Stimulated activated CD8-positive, alpha-beta memory T cell treated with anti-CD3 and anti-CD28 coated beads, Interleukin-12 subunit alpha, Interleukin-12 subunit beta, amount 100 ng/mL, for 4 hours (primary cell): ENCODE results near the gene HEBP1.

Source experiments
- DNase-seq: peaks from one replicate; pipeline ENCODE4 v3.0.0-alpha.2; 2020; ENCODE audit warnings: low read depth

The HEBP1 gene

DNA sequence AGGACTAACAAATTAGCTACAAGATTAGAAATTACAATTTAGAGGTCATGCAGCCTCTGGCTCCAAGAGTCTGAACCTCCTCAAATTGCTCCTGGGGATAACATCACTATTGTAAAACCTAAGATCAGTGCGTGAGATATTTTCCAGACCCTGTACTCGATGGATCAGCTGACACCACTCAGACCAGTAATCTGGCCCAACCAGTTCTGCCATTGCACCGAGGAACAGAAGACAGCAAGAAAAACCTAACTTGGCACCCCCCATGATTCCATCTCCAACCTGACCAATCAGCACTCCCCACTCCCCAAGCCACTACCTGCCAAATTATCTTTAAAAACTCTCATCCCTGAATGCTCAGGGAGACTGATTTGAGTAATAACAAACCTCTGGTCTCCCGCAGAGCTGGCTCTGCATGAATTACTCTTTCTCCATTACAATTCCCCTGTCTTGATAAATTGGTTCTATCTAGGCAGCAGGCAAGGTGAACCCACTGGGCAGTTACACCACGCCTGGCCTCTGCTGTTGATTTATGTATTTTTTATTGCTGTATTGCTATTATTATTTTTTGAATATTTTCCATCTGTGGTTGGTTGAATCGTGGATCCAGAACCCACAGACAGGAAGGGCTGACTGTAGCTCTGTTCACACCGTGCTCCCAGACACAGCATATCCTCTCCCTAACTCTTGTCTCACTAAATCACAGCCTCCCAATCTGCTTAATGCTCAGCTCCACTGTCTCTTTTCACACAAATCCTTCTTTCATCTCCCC is 9.2 kb downstream of the HEBP1 start:
- no peak for DNase-seq

DNA sequence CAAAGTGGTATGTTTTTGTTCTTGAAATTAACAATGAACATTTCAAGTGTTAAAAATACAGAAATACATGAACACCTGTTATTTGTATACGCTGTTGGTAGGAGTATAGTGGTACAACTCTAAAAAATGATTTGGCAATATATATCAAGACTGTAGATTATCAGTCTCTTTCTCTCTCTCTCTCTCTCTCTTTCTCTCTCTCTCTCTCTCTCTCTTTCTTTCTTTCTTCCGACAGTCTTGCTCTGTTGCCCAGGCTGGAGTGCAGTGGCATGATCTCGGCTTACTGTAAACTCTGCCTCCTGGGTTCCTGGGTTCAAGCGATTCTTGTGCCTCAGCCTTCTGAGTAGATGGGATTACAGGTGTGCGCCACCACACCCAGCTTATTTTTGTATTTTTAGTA is 12.6 kb downstream of the HEBP1 start:
- no peak for DNase-seq

DNA sequence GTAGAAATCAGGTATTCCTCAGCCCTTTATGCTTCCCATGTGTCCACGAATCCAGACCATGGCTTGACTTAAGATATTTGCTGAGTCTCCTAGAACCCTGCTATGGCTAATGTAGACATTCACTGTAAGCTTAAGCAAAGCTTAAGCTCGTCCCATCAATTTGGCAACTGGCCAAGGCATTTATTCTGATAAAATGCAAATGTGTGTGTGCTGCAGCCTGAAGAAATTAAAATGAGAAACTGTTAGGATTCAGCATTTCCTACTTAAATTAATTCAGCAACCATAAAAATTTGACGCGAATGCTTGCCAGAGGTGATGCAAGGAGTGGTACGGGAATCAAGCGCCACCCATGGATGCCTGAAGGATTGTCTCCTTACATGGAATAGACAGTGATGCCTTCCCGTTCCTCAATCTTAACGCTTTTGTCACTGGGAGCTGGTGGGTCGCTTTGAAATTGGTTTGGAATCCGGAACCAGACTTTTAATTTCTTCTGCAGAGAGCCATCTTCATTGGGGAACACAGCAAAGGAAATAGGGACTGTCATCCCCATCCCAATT is 13.2 kb downstream of the HEBP1 start:
- DNase-seq, result no peak

DNA sequence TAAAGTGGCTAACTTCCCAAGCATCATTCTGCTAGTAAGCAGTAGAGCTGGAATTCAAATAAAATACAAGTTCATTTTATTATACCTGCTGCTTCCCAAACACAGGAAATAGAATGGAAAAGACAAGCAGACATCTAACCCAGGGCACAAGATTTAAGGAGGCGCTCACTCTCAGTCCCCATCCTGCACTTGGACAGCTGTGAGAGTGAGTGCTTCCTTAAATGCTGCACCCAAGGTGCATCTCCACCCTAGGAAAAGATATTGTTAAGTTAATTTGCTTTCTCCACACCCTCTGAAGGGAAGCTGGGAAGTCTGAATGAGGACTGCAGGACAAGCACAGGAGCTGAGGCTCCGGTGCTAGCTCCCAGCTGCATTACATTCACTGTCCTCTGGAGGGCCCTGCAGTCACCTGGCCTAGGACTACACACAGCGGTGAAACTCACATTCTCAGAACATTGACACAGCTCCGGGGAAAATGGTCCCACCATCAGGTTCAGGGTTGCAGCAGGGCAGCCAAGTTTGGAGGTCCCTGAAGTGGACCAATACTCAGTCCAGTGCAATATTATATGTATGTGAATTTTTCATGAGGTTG is 14.2 kb downstream of the HEBP1 start:
- no peak for DNase-seq

DNA sequence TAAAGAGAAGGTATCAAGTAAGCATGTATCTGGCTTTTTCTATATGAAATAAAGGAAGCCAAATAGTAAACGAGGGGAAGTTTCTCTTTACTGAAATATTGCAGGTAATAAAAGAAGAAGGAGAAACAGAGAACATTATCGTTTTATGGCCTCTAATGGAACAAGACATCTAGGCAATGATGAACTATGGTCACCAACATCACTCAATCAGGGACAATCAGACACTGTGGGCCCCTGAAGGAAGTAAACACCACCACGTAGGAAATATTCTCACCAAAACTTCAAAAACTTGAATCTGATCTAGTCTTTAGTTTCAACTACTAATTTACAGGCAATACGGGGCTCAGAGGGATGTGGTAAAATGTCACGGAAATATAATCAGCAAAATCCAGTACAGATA is 15.9 kb downstream of the HEBP1 start:
- no peak for DNase-seq

DNA sequence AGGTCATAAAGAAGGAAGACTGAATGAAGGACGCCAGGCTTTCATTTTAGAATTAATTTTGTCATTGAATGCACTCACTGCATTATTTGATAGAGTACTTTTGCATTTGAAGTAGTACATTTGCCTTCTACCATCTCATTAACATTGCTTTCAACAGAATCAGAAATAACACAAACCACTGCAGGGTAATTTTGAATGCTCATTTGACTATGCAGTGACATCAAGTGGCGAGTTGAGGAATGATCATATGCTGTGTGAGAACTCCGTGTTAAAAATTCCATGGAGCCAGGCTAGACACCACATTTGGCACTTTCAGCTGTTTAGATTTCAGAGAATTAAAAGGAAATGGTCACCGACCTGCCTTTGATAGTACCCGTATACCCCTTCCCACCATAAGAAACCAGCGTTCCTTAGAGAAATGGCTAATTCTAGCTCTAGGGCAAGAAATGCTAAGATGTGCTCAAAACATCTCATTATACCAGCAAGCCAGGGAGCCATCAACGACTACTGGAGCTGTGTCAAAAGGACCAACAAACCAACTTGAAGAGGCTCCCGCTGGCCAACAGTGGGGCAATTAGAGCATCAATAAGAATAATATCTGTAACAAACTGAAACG is 16.5 kb downstream of the HEBP1 start:
- DNase-seq, result no peak

DNA sequence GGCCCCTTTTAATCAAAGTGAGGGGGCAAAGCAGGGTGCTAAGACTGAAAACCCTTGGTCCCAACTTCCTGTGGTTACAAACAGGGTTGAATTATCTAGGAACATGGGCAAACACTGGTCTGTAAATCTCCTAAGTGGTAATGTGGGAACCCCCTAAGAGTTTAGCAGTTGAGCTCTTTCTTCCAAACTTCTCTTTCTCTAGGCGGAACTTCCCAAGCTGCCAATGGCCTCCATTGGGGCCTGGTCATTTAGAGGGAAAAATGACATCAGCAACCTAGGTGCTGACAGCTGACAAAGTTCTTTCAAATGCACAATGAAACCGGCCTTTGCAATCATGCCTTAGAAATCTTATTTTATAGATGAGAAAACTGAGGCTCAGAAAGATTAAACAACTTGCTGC is 17.7 kb downstream of the HEBP1 start:
- DNase-seq, result no peak

DNA sequence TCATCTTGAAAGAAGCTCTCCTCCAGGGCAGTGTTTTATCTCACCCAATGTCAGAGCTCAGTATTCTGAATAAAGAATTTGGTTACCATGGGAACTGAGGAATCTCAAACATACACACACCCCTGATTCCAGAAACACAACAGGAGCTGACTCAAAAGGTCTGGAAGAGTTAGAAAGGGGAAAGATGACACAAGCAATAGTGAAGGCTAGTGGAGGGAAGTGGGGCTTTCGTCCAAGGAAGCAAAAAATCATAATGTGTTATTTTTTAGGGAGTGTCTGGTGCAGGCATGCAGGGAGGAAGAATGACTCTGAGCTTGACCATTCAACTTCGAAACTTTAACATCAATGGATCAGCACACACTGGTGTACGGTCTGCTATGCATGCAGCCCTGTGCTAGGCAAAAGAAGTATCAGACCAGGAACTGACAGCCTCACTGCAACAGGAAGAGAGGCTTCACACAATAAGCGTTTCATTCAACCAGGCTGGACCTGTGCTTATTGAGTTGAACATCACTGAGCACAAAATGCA is 20.3 kb downstream of the HEBP1 start:
- DNase-seq, result no peak

DNA sequence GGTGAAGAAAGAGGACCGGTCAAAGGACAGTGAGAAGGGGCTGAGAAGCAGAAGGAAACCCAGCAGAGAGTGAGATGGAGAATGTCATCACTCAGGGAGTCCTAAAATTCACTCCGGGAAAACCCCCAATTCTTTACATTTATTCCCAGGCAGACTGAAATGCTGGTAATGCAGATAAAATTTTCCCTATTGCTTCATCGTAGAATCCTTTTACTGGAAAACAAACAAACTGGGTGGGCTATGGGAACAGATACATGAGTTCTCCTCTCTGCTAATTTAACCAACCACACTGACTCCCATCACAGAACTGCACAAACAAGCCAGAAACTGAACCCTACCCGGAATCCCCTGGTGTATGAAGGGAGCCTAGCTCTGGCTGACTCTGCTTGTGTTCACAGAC is 20.9 kb downstream of the HEBP1 start:
- no peak for DNase-seq

DNA sequence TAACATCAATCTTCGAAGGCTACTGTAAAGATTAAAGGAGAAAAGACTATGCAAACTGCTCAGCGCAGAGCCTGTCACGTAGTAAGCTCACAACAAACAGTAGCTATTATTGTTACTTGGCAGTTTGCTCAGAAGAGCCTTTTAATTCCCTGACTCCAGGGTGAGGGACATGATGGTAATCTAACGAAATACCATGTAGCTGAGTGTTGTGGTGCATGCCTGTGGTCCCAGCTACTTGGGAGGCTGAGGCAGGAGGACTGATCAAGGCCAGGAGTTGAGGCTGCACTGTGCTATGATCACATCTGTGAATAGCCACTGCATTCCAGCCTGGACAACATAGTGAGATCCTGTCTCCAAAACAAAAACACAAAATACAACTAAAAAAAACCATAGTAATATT is 22.8 kb downstream of the HEBP1 start:
- no peak for DNase-seq

DNA sequence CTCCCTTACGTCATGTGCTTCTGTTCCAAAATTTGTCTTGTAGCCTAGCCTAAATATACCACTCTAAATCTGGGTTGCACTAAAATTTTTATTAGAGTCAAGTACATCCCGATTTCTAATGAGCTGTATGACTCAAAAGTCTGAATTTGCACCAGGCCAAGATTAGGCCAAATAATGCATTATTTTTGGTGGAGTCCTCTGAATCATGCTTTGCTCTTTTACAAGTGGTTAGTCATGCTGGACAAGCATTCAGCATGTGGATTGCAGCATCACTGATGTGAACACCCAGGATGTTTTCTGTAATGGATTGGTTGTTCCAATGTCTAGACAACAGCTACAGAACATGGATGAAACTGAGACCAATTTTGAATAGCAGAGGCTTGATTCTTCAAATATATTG is 23.7 kb downstream of the HEBP1 start:
- no peak for DNase-seq

DNA sequence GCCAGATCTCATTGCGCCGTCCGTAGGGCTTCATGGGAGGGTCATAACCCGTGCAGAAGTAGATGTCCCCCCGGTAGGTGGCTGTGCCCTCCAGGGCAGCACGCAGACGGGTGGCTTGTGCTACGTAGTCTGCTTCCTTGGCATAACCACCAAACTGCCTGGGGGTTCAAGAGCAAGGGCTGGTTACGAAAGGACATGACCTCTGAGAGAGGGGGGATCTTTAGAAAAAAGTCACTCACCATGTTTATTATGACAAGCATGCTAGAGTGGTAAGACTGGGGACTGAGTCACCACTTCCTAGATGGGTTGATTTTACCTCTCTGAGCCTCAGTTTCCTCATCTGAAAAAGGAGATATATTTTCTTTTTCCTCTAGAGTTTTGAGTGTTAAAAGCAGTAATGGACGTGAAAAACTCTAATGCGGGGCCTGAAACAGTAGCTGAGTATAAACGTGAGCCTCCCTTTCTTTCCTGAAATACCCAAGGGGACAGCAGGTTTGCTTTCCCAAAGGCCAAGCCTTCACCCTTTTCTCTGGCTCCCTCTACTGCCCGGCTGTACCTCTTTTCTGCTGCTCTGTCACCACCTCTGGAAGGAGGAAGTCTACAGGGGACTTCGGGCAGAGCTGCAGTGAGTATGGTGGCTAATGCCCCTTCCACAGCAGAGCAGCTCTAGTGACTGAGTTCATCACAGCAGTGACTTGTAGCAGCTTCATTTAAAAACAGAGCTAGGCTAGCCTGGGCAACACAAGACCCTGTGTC is 24.6 kb downstream of the HEBP1 start:
- no peak for DNase-seq

DNA sequence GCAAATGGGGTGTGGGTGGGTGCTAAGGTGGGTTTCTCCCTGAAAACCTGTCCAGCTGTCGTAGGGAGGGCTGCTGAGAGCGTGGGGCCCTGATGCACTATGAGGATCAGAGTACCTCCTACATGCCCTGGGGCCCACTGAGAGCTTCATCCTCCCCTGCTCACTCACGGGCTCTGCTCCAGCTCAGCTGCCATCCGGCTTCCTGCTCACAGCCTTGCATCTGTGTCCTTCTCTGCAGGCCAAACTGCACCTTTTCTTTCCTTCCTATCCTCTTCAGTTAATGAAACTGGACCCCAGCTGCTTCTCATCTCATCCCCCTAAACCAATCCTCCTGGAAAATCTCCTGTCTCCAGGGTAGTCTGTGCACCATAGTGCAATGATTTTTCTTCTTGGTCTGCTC is 25.9 kb downstream of the HEBP1 start:
- no peak for DNase-seq

DNA sequence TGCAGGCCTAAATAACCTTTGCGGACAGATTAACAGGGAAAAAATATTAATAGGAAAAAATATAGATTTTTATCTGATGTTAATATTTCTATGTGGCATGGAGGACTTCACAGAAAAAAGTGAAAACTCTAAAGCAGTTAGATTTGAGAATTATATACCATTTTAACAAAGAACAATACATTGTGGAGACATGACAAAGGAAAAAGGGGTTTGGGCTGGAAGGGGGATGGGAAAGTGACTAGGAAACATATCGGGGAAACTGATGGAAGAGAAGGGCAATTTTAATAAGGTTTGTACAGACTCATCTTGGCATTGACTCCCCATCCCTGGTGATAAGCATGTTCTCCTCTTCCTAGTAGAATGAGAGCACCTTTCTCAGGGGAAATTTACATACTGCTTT is 27.0 kb downstream of the HEBP1 start:
- no peak for DNase-seq

DNA sequence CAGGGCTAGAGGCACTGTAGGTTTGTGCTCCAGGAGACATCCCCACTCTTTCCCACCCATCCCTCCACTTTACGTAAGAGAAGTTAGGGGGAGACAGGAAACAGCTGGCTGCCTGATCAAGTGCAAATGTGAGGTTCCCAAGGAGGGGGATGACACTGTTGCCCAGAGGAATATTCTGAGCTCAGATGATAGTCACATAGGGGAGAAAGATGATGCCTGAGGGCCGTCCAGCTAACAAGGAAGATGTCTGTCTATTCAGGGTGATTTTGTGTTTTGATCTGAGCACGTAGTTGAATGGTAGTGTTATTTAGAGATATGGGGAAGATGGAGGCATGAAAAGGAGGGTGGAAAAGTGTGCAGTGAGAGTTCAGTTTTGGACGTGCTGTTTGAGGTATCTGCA is 34.2 kb downstream of the HEBP1 start:
- no peak for DNase-seq

DNA sequence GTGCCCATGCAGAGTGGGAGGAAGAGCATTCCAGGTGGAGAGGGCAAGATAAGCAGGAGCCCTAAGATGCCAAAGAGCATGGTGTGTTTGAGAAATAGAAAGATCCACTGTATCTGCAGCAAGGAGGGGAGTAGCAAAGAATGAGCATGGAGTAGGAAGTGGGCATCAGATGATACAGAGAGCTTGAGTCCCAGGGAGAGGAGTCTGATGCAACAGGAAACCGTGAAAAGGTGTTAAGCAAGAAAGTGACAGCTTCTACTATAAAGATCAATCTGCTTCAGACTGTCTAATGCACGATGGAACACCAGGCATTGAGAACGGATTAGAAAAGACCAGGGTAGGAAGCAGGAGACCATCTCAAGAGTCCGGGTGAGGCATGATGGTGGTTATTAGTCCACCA is 35.8 kb downstream of the HEBP1 start:
- no peak for DNase-seq

DNA sequence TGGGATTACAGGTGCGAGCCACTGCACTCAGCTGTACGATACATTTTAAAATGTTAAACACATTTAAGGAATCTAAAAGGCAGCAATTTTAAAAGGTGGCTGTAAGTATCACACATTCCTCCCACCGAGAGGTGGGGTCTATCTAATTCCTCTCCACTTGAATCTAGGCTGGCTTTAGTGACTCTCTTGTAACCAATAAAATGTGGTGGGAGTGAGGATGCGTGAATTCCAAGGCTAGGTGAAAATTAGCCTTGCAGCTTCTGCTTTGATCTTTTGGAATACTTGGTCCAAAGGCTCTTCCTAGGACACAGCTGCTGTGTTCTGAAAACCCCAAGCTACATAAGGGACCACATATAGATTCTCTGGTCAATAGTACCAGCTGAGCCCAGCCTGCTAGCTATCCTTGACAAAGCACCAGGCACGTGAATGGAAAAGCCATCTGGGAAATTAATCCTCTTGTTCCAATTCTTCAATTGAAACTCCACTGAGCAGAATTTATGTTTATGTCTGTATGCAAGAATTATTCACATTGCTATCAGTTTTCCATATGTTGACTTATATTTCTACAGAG is 39.3 kb downstream of the HEBP1 start:
- no peak for DNase-seq

DNA sequence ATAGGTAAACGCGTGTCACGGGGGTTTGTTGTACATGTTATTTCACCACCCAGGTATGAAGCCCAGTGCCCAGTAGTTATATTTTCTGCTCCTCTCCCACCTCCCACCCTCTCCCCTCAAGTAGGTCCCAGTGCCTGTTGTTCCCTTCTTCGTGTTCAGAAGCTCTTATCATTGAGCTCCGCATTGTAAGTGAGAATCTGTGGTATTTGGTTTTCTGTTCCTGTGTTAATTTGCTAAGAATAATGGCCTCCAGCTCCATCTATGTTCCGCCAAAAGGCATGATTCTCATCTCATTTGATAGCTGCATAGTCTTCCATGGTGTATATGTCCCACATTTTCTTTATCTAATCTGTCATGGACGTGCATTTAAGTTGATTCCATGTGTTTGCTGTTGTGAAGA is 41.2 kb downstream of the HEBP1 start:
- DNase-seq, result no peak

DNA sequence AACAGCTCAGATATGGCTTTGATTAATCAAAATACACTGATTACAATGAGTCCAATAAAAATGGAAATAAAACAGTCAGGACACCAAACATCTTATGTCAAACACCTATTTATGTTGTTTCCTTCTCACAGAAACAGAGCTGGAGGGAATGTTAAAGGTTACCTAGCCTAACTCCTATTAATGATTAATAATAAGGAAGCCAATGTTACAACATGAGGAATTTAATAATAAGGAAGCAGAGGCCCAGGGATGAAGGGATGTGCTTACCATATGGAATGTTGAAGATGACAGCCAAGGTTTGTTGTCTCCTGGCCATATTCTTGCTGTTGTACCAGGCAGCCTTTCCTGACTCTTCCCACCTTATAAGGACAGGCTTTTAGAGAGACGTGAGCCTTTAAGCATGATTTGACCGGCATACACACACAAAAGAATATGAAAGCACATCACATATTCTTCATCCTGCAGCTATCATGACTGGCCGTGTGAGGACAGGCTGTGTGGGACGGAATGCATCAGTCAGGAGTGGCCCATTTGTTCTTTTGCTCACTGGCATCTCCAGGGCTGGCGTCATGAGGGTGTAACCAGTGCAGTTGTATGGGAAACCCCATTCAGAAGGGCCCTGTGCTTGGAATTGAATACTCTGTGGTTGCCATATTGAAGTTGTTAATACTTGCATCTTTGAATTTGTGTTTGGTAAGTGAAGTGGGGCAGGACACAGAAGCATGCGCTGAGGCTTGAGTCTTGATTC is 45.0 kb downstream of the HEBP1 start:
- no peak for DNase-seq

DNA sequence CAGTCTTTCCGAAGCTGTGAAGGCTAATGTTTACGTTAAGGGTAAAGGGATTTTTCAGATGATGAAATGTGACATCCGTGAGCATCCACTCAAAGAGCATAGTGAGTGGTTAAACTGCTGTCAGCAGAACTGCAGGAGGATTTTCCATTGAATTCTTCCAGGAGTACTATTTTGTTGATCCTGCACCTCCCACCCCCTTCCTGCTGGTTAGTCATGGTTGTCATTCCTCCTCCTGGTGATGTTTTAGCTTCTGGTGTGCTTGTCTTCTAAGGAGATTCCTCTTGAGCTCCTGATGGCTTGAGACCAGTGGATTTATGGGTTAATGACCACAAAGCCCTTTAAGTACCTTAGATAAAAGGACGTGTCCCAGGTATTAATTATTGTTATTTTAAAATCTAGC is 45.7 kb downstream of the HEBP1 start:
- DNase-seq, result no peak

DNA sequence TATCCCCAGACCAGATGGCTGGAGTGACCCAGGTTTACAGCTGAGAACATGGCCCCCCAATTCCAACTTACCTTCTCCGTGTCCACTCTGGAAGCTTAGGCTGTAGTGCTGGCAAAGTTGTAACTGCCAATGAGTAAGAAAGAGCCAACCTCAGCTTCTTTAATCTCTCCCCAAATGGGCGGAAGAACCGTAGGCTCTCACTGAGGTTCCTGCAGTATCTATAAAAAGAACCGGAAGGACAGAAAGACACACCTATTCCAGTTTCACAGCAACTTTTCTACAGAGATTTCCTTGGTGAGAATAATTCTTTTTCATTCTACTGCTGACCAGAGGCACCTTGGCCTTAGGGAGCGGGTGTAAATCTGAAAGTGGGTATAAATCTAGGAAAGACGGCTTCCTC is 48.0 kb downstream of the HEBP1 start, which contains the start of gene GPRC5D:
Gene GPRC5D, minus strand, starts transcription at position 135 of the 400 bp plus-strand sequence. CDS start 1,786 bp downstream, outside the sequence.
- no peak for DNase-seq
